ENCODE results near the gene TGFBR1. TPM values are rescaled to one million over a fixed set of nuclear protein-coding genes. Genes with fewer than 3 reads are reported as not detected.
A peak's percentile ranks its signal among the peaks of the same experiment; 100 is the strongest.

TGFBR1 gene
- total and polyA plus RNA-seq, 7 experiments from 2014 or later = 18.3 to 95.5 (median 27.8) TPM

GRCh38 chr9:99154356-99154755, 49.4 kb downstream of the TGFBR1 start:
- no peaks in the 10 kb centered on the region for H3K27me3 ChIP-seq (ENCODE audit: control insufficient read depth in 2 of 2, insufficient read depth in 2 of 2, low read length in 2 of 2)
- H3K36me3 ChIP-seq (ENCODE audit: control insufficient read depth in 2 of 3, insufficient read depth in 3 of 3, low read length in 3 of 3) = peaks cover 0 to 9% (median 6%) of the 10 kb centered on the region in 3 experiments
- H3K27ac ChIP-seq (ENCODE audit: low read depth, low read length) = no peak overlapping the region
- intact Hi-C loops (cut with micrococcal nuclease) = loop anchor here in 1 of 2 donors (2.0 kb wide), 1 partner anchor 14 kb away; no protein-coding TSS in a partner anchor
- ChIA-PET POLR2A (no interaction called here), CTCF (interaction anchor here (0.6 kb wide), 1 partner anchor 12 kb away, joined by 3 read pairs; no protein-coding TSS in a partner anchor)
- H3K4me1 ChIP-seq (ENCODE audit: control insufficient read depth in 2 of 2, insufficient read depth in 2 of 2, low read length in 2 of 2) = peaks cover 6 to 15% of the 10 kb centered on the region in 2 donors
- H3K4me3 ChIP-seq (ENCODE audit: low read length) = no peak overlapping the region
- no peaks in the 10 kb centered on the region for H3K9me3 ChIP-seq (ENCODE audit: control insufficient read depth in 2 of 3, low read length in 3 of 3)
- ATAC-seq (no peak), DNase-seq (no peak)
- peak overlapping the region in 2 of 9 donors; percentile 2 to 28 for H3K27ac Mint-ChIP-seq
- no peak overlapping the region for H3K4me3 Mint-ChIP-seq
- no peaks in the 10 kb centered on the region for H3K9me3 Mint-ChIP-seq
- H3K4me1 Mint-ChIP-seq = peaks cover 13 to 39% (median 20%) of the 10 kb centered on the region in 7 donors
- H3K36me3 Mint-ChIP-seq = peaks cover 7 to 27% (median 19%) of the 10 kb centered on the region in 5 donors
- peaks cover 0 to 25% (median under 1%) of the 10 kb centered on the region in 5 donors for H3K27me3 Mint-ChIP-seq

GRCh38 chr9:99155736-99156135, 50.8 kb downstream of the TGFBR1 start:
- no peak overlapping the region for H3K4me3 ChIP-seq (ENCODE audit: low read length)
- no peaks in the 10 kb centered on the region for H3K27me3 ChIP-seq (ENCODE audit: control insufficient read depth in 2 of 2, insufficient read depth in 2 of 2, low read length in 2 of 2)
- H3K36me3 ChIP-seq (ENCODE audit: control insufficient read depth in 2 of 3, insufficient read depth in 3 of 3, low read length in 3 of 3) = peaks cover 0 to 9% (median 0%) of the 10 kb centered on the region in 3 experiments
- Mint-ChIP-seq H3K36me3 (peaks cover 4 to 25% (median 16%) of the 10 kb centered on the region in 5 donors), H3K27me3 (peaks cover 5 to 38% (median 8%) of the 10 kb centered on the region in 5 donors), H3K4me3 (no peak overlapping the region), H3K4me1 (peaks cover 8 to 26% (median 16%) of the 10 kb centered on the region in 7 donors), H3K27ac (no peak overlapping the region), H3K9me3 (peaks cover 0 to 2% (median 0%) of the 10 kb centered on the region in 11 donors)
- DNase-seq = no peak
- no peaks in the 10 kb centered on the region for H3K9me3 ChIP-seq (ENCODE audit: control insufficient read depth in 2 of 3, low read length in 3 of 3)
- POLR2A ChIA-PET = interaction anchor here (0.6 kb wide), 1 partner anchor 9 kb away, joined by 3 read pairs; no protein-coding TSS in a partner anchor
- CTCF ChIA-PET = no interaction called here
- H3K4me1 ChIP-seq (ENCODE audit: control insufficient read depth in 2 of 2, insufficient read depth in 2 of 2, low read length in 2 of 2) = peaks cover 0 to 5% of the 10 kb centered on the region in 2 donors
- H3K27ac ChIP-seq (ENCODE audit: low read depth, low read length) = no peak overlapping the region
- intact Hi-C loops (cut with micrococcal nuclease) = loop anchor here in 1 of 2 donors (2.0 kb wide), 1 partner anchor 15 kb away; no protein-coding TSS in a partner anchor
- no peak for ATAC-seq

- intact Hi-C loops (cut with micrococcal nuclease) = no loop called here
- H3K36me3 Mint-ChIP-seq = peaks cover 0 to 9% (median 6%) of the 10 kb centered on the region in 5 donors
- H3K4me1 Mint-ChIP-seq = peaks cover 3 to 17% (median 11%) of the 10 kb centered on the region in 7 donors
- H3K27ac Mint-ChIP-seq = no peak overlapping the region
- no peaks in the 10 kb centered on the region for H3K9me3 ChIP-seq (ENCODE audit: control insufficient read depth in 2 of 3, low read length in 3 of 3)
- CTCF ChIA-PET = interaction anchor here (0.5 to 0.6 kb wide), 2 partner anchors 24 to 56 kb away, joined by 3 to 5 read pairs; no protein-coding TSS in a partner anchor
- H3K4me3 Mint-ChIP-seq = no peak overlapping the region
- no peak overlapping the region for H3K4me3 ChIP-seq (ENCODE audit: low read length)
- no peaks in the 10 kb centered on the region for H3K4me1 ChIP-seq (ENCODE audit: control insufficient read depth in 2 of 2, insufficient read depth in 2 of 2, low read length in 2 of 2)
- peaks cover 0 to 2% (median 0%) of the 10 kb centered on the region in 11 donors for H3K9me3 Mint-ChIP-seq
- DNase-seq (no peak), ATAC-seq (no peak)
- peaks cover 8 to 47% (median 10%) of the 10 kb centered on the region in 5 donors for H3K27me3 Mint-ChIP-seq
- no peak overlapping the region for H3K27ac ChIP-seq (ENCODE audit: low read depth, low read length)
- H3K27me3 ChIP-seq (ENCODE audit: control insufficient read depth in 2 of 2, insufficient read depth in 2 of 2, low read length in 2 of 2) = no peaks in the 10 kb centered on the region
- H3K36me3 ChIP-seq (ENCODE audit: control insufficient read depth in 2 of 3, insufficient read depth in 3 of 3, low read length in 3 of 3) = no peaks in the 10 kb centered on the region
- POLR2A ChIA-PET = interaction anchor here (0.9 kb wide), 1 partner anchor 45 kb away, joined by 3 read pairs; no protein-coding TSS in a partner anchor
Observed at GRCh38 chr9:99158629-99159028, 53.7 kb downstream of the TGFBR1 start.

- Mint-ChIP-seq H3K9me3 (peaks cover 0 to 2% (median 0%) of the 10 kb centered on the region in 11 donors), H3K27ac (no peak overlapping the region), H3K27me3 (peaks cover 8 to 46% (median 10%) of the 10 kb centered on the region in 5 donors), H3K36me3 (no peaks in the 10 kb centered on the region), H3K4me3 (no peak overlapping the region), H3K4me1 (peaks cover 3 to 15% (median 11%) of the 10 kb centered on the region in 7 donors)
- intact Hi-C loops (cut with micrococcal nuclease) = loop anchor here (5.0 kb wide), 5 partner anchors 48 to 1437 kb away; no protein-coding TSS in a partner anchor
- no peaks in the 10 kb centered on the region for H3K4me1 ChIP-seq (ENCODE audit: control insufficient read depth in 2 of 2, insufficient read depth in 2 of 2, low read length in 2 of 2)
- no peak overlapping the region for H3K27ac ChIP-seq (ENCODE audit: low read depth, low read length)
- ATAC-seq (no peak), DNase-seq (no peak)
- ChIA-PET POLR2A (no interaction called here), CTCF (interaction anchor here (1.3 to 1.4 kb wide), 2 partner anchors 10 to 24 kb away, joined by 4 read pairs; no protein-coding TSS in a partner anchor)
- no peaks in the 10 kb centered on the region for H3K36me3 ChIP-seq (ENCODE audit: control insufficient read depth in 2 of 3, insufficient read depth in 3 of 3, low read length in 3 of 3)
- H3K4me3 ChIP-seq (ENCODE audit: low read length) = no peak overlapping the region
- no peaks in the 10 kb centered on the region for H3K9me3 ChIP-seq (ENCODE audit: control insufficient read depth in 2 of 3, low read length in 3 of 3)
- H3K27me3 ChIP-seq (ENCODE audit: control insufficient read depth in 2 of 2, insufficient read depth in 2 of 2, low read length in 2 of 2) = no peaks in the 10 kb centered on the region
Observed at GRCh38 chr9:99160173-99160572, 55.3 kb downstream of the TGFBR1 start.

- no peaks in the 10 kb centered on the region for H3K36me3 ChIP-seq (ENCODE audit: control insufficient read depth in 2 of 3, insufficient read depth in 3 of 3, low read length in 3 of 3)
- ChIA-PET CTCF (interaction anchor here (0.6 to 1.9 kb wide), 7 partner anchors 10 to 1241 kb away, joined by 3 to 8 read pairs (median 3); no protein-coding TSS in a partner anchor), POLR2A (no interaction called here)
- intact Hi-C loops (cut with micrococcal nuclease) = loop anchor here (1.0 to 5.0 kb wide), 8 partner anchors 21 to 1434 kb away; no protein-coding TSS in a partner anchor
- H3K4me1 Mint-ChIP-seq = peaks cover 9 to 32% (median 17%) of the 10 kb centered on the region in 7 donors
- no peak overlapping the region for H3K4me3 ChIP-seq (ENCODE audit: low read length)
- peaks cover 7 to 32% (median 10%) of the 10 kb centered on the region in 5 donors for H3K27me3 Mint-ChIP-seq
- no peak overlapping the region for H3K27ac ChIP-seq (ENCODE audit: low read depth, low read length)
- H3K4me1 ChIP-seq (ENCODE audit: control insufficient read depth in 2 of 2, insufficient read depth in 2 of 2, low read length in 2 of 2) = peaks cover 0 to 8% of the 10 kb centered on the region in 2 donors
- H3K36me3 Mint-ChIP-seq = no peaks in the 10 kb centered on the region
- ATAC-seq (peak; percentile 61), DNase-seq (peak in 7 of 9 donors; percentile 22 to 59 (median 47))
- H3K27ac Mint-ChIP-seq = no peak overlapping the region
- H3K4me3 Mint-ChIP-seq = peak overlapping the region in 1 of 10 donors; percentile 0
- peaks cover 0 to 2% (median 0%) of the 10 kb centered on the region in 11 donors for H3K9me3 Mint-ChIP-seq
- no peaks in the 10 kb centered on the region for H3K27me3 ChIP-seq (ENCODE audit: control insufficient read depth in 2 of 2, insufficient read depth in 2 of 2, low read length in 2 of 2)
- no peaks in the 10 kb centered on the region for H3K9me3 ChIP-seq (ENCODE audit: control insufficient read depth in 2 of 3, low read length in 3 of 3)
Observed at GRCh38 chr9:99162759-99163364, 57.9 kb downstream of the TGFBR1 start.

- no peak overlapping the region for H3K4me3 ChIP-seq (ENCODE audit: low read length)
- peaks cover 0 to 10% (median 5%) of the 10 kb centered on the region in 5 donors for H3K27me3 Mint-ChIP-seq
- ChIA-PET POLR2A (no interaction called here), CTCF (interaction anchor here (0.7 kb wide), 2 partner anchors 9 to 20 kb away, joined by 3 read pairs; no protein-coding TSS in a partner anchor)
- H3K36me3 Mint-ChIP-seq = no peaks in the 10 kb centered on the region
- no peak overlapping the region for H3K27ac ChIP-seq (ENCODE audit: low read depth, low read length)
- ATAC-seq (no peak), DNase-seq (no peak)
- H3K9me3 ChIP-seq (ENCODE audit: control insufficient read depth in 2 of 3, low read length in 3 of 3) = no peaks in the 10 kb centered on the region
- peak overlapping the region in 2 of 9 donors; percentile 15 to 29 for H3K27ac Mint-ChIP-seq
- H3K4me1 Mint-ChIP-seq = peaks cover 11 to 33% (median 16%) of the 10 kb centered on the region in 7 donors
- no peaks in the 10 kb centered on the region for H3K27me3 ChIP-seq (ENCODE audit: control insufficient read depth in 2 of 2, insufficient read depth in 2 of 2, low read length in 2 of 2)
- intact Hi-C loops (cut with micrococcal nuclease) = loop anchor here in 1 of 2 donors (2.0 kb wide), 1 partner anchor 15 kb away; no protein-coding TSS in a partner anchor
- no peak overlapping the region for H3K4me3 Mint-ChIP-seq
- H3K36me3 ChIP-seq (ENCODE audit: control insufficient read depth in 2 of 3, insufficient read depth in 3 of 3, low read length in 3 of 3) = no peaks in the 10 kb centered on the region
- H3K4me1 ChIP-seq (ENCODE audit: control insufficient read depth in 2 of 2, insufficient read depth in 2 of 2, low read length in 2 of 2) = peaks cover 0 to 14% of the 10 kb centered on the region in 2 donors
- H3K9me3 Mint-ChIP-seq = no peaks in the 10 kb centered on the region
Observed at GRCh38 chr9:99166149-99166548, 61.2 kb downstream of the TGFBR1 start.

Data from naive thymus-derived CD4-positive, alpha-beta T cell (primary cell).